ENCODE measurements around the gene GLO1.
"Not testable (repeated sequence)": the region's sequence is repeated elsewhere in the genome, so short reads cannot be mapped to it uniquely, and the experiment has no call there.

Gene GLO1

DNA sequence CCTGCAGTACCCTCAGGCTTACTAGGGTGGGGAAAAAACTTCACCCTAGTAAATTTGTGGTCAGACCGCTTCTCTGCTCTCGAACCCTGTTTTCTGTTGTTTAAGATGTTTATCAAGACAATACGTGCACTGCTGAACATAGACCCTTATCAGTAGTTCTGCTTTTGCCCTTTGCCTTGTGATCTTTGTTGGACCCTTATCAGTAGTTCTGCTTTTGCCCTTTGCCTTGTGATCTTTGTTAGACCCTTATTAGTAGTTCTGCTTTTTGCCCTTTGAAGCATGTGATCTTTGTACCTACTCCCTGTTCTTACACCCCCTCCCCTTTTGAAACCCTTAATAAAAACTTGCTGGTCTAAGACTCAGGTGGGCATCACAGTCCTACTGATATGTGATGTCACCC lies 3.2 kb downstream of the GLO1 start:
- DNase-seq (ENCODE audit: low spot score in 2 of 2); H3K27me3 Mint-ChIP-seq; H3K4me3 Mint-ChIP-seq; H3K9me3 Mint-ChIP-seq; H3K36me3 Mint-ChIP-seq (ENCODE audit: insufficient read depth); ATAC-seq (replicated peaks; ENCODE audit: extremely low read depth, poor library complexity, severe bottlenecking): not testable (repeated sequence)
- Mint-ChIP-seq H3K27ac (ENCODE audit: low read depth) (peak overlapping the region; percentile 73), H3K4me1 (peaks cover 37% of the 10 kb centered on the region)

GRCh38 chr6:38697846-38698245 lies 5.1 kb downstream of the GLO1 start:
- H3K4me1 Mint-ChIP-seq: peaks cover 49% of the 10 kb centered on the region
- no peak overlapping the region for H3K4me3 Mint-ChIP-seq
- peaks cover 8% of the 10 kb centered on the region for H3K9me3 Mint-ChIP-seq
- DNase-seq (ENCODE audit: low spot score in 2 of 2) (no peak), ATAC-seq (replicated peaks; ENCODE audit: extremely low read depth, poor library complexity, severe bottlenecking) (no peak)
- no peaks in the 10 kb centered on the region for H3K27me3 Mint-ChIP-seq
- peaks cover 6% of the 10 kb centered on the region for H3K36me3 Mint-ChIP-seq (ENCODE audit: insufficient read depth)
- no peak overlapping the region for H3K27ac Mint-ChIP-seq (ENCODE audit: low read depth)

- H3K4me1 Mint-ChIP-seq: peaks cover 38% of the 10 kb centered on the region
- DNase-seq (ENCODE audit: low spot score in 2 of 2): no peak
- no peak overlapping the region for H3K4me3 Mint-ChIP-seq
- H3K36me3 Mint-ChIP-seq (ENCODE audit: insufficient read depth): peaks cover 3% of the 10 kb centered on the region
- no peaks in the 10 kb centered on the region for H3K27me3 Mint-ChIP-seq
- peak overlapping the region; percentile 23 for H3K27ac Mint-ChIP-seq (ENCODE audit: low read depth)
- ATAC-seq (replicated peaks; ENCODE audit: extremely low read depth, poor library complexity, severe bottlenecking): no peak
- H3K9me3 Mint-ChIP-seq: peaks cover 8% of the 10 kb centered on the region
Measured at GRCh38 chr6:38696345-38696744, 6.6 kb downstream of the GLO1 start.

- DNase-seq (ENCODE audit: low spot score in 2 of 2) (no peak), ATAC-seq (replicated peaks; ENCODE audit: extremely low read depth, poor library complexity, severe bottlenecking) (no peak)
- Mint-ChIP-seq H3K36me3 (ENCODE audit: insufficient read depth) (peaks cover 3% of the 10 kb centered on the region), H3K4me3 (no peak overlapping the region), H3K27ac (ENCODE audit: low read depth) (peak overlapping the region; percentile 23), H3K9me3 (peaks cover 8% of the 10 kb centered on the region), H3K27me3 (no peaks in the 10 kb centered on the region), H3K4me1 (peaks cover 38% of the 10 kb centered on the region)
Measured at GRCh38 chr6:38695933-38696332, 7.0 kb downstream of the GLO1 start.

- ATAC-seq (replicated peaks; ENCODE audit: extremely low read depth, poor library complexity, severe bottlenecking) (no peak), DNase-seq (ENCODE audit: low spot score in 2 of 2) (no peak)
- H3K4me1 Mint-ChIP-seq: peaks cover 36% of the 10 kb centered on the region
- peaks cover 8% of the 10 kb centered on the region for H3K9me3 Mint-ChIP-seq
- peaks cover 3% of the 10 kb centered on the region for H3K36me3 Mint-ChIP-seq (ENCODE audit: insufficient read depth)
- no peak overlapping the region for H3K4me3 Mint-ChIP-seq
- H3K27me3 Mint-ChIP-seq: no peaks in the 10 kb centered on the region
- peak overlapping the region; percentile 59 for H3K27ac Mint-ChIP-seq (ENCODE audit: low read depth)
Measured at GRCh38 chr6:38695227-38695900, 7.6 kb downstream of the GLO1 start.

DNA sequence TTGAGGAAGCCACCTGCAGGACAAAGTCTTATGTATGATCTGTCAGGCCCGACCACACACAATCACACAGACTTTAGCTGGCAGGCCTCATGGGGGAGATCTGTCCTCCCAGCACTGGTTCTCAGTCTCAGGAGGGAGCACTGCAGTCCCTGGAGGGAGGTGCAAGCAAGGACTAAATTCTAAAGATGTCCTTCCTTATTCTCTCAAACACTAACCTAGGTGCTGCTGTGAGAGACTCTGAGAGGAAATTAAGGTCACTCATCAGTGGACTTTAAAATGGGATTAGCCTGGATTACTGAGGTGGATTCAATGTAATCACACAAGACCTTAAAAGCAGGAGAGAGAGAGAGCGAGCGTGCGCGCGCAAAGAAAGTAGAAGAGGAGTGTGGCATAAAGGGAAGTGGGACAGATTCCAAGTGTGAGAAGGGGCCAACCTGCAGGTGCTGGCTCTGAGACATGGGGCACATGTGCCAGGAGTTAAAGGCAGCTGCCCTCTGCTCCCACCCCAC lies 14.3 kb downstream of the GLO1 start:
- Mint-ChIP-seq H3K9me3 (no peaks in the 10 kb centered on the region), H3K4me3 (no peak overlapping the region), H3K4me1 (peaks cover 18% of the 10 kb centered on the region), H3K27me3 (no peaks in the 10 kb centered on the region), H3K27ac (ENCODE audit: low read depth) (peak overlapping the region; percentile 50), H3K36me3 (ENCODE audit: insufficient read depth) (peaks cover 4% of the 10 kb centered on the region)
- DNase-seq (ENCODE audit: low spot score in 2 of 2) (no peak), ATAC-seq (replicated peaks; ENCODE audit: extremely low read depth, poor library complexity, severe bottlenecking) (no peak)

DNA sequence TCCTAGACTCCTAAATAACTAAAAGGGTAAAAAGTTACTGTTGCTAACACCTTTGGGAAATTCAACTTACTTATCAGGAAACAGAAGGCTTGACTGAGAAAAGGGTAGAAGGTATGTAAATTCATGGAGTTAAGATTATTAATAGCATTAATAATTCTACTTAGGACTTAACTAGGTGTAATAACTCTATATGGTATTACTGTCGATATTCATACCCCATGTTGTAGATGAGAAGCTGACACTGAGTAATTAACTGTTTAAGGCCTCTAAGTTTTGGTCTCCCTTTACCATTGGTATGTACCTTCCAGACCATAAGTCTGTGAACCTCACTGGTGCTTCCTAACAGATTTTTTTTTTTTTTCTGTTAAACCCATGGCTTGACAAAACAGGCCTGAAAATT lies 15.4 kb downstream of the GLO1 start:
- Mint-ChIP-seq H3K9me3 (no peaks in the 10 kb centered on the region), H3K27me3 (no peaks in the 10 kb centered on the region), H3K36me3 (ENCODE audit: insufficient read depth) (peaks cover 6% of the 10 kb centered on the region), H3K4me3 (no peak overlapping the region), H3K4me1 (peaks cover 13% of the 10 kb centered on the region), H3K27ac (ENCODE audit: low read depth) (peak overlapping the region; percentile 6)
- ATAC-seq (replicated peaks; ENCODE audit: extremely low read depth, poor library complexity, severe bottlenecking): no peak
- DNase-seq (ENCODE audit: low spot score in 2 of 2): no peak

GRCh38 chr6:38687043-38687353 lies 15.9 kb downstream of the GLO1 start:
- H3K9me3 Mint-ChIP-seq: no peaks in the 10 kb centered on the region
- no peak overlapping the region for H3K4me3 Mint-ChIP-seq
- H3K27me3 Mint-ChIP-seq: no peaks in the 10 kb centered on the region
- DNase-seq (ENCODE audit: low spot score in 2 of 2): no peak
- peaks cover 6% of the 10 kb centered on the region for H3K36me3 Mint-ChIP-seq (ENCODE audit: insufficient read depth)
- H3K27ac Mint-ChIP-seq (ENCODE audit: low read depth): peak overlapping the region; percentile 6
- peaks cover 13% of the 10 kb centered on the region for H3K4me1 Mint-ChIP-seq
- no peak for ATAC-seq (replicated peaks; ENCODE audit: extremely low read depth, poor library complexity, severe bottlenecking)

DNA sequence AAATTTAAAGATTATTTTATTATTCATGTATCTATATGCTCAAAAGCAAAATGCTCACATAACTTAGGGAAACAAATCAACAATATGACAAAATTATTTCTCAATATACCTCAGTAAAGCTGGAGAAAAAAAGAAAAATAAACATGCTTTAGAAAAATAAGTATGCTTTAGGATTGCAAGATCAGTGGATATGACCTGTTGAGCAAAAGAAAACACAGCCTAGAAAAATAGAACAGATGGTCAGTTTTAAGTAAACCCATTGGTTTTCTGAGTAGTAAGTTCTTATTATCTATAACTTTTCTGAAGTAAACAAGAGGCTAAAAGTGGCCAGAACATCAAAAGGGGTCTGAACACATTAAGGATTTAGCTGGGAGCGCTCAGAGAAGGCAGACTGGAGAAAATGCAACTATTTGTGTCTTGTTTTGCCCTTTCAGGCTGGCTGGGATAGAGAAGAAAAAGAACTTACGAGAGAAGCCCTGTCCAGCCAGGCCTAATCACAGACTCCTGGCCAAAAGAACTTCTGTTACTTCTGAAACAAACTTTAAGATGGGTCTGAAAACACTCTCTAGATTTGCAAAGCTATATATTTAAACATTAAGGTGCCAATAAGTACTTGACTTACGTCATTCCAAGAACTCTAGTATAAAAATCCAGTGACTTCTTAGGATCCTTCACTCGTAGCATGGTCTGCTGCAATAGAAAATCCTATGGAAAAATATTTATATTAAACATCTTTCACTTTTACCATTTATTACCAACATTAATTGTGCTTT lies 16.5 kb downstream of the GLO1 start:
- DNase-seq (ENCODE audit: low spot score in 2 of 2) (no peak), ATAC-seq (replicated peaks; ENCODE audit: extremely low read depth, poor library complexity, severe bottlenecking) (no peak)
- peaks cover 13% of the 10 kb centered on the region for H3K4me1 Mint-ChIP-seq
- H3K36me3 Mint-ChIP-seq (ENCODE audit: insufficient read depth): peaks cover 6% of the 10 kb centered on the region
- no peaks in the 10 kb centered on the region for H3K9me3 Mint-ChIP-seq
- H3K4me3 Mint-ChIP-seq: no peak overlapping the region
- H3K27me3 Mint-ChIP-seq: no peaks in the 10 kb centered on the region
- no peak overlapping the region for H3K27ac Mint-ChIP-seq (ENCODE audit: low read depth)

DNA sequence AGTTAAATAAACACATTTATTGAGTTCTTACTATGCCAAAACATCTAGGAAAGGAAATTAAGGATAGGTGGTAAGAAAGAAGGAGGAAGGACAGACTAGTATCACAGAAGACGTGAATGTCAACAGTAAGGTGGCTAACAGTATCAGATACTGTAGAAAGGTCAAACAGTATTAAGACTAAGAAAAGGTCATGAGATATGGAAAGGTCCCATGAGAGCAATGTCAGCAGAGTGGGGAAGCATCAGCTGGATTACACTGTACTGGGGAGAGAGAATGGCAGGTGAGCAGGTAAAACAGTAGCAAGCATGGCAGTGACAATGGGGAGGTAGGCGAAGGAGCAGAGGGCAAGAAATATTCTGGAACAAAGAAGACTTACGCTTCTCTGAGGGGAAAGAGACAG lies 18.0 kb downstream of the GLO1 start:
- no peak overlapping the region for H3K27ac Mint-ChIP-seq (ENCODE audit: low read depth)
- peaks cover 6% of the 10 kb centered on the region for H3K36me3 Mint-ChIP-seq (ENCODE audit: insufficient read depth)
- no peak overlapping the region for H3K4me3 Mint-ChIP-seq
- H3K9me3 Mint-ChIP-seq: no peaks in the 10 kb centered on the region
- ATAC-seq (replicated peaks; ENCODE audit: extremely low read depth, poor library complexity, severe bottlenecking) (no peak), DNase-seq (ENCODE audit: low spot score in 2 of 2) (no peak)
- H3K4me1 Mint-ChIP-seq: peaks cover 13% of the 10 kb centered on the region
- no peaks in the 10 kb centered on the region for H3K27me3 Mint-ChIP-seq

GRCh38 chr6:38684237-38684636 lies 18.7 kb downstream of the GLO1 start:
- Mint-ChIP-seq H3K36me3 (ENCODE audit: insufficient read depth) (peaks cover 4% of the 10 kb centered on the region), H3K27me3 (no peaks in the 10 kb centered on the region), H3K9me3 (no peaks in the 10 kb centered on the region), H3K4me3 (no peak overlapping the region), H3K27ac (ENCODE audit: low read depth) (no peak overlapping the region), H3K4me1 (peaks cover 13% of the 10 kb centered on the region)
- ATAC-seq (replicated peaks; ENCODE audit: extremely low read depth, poor library complexity, severe bottlenecking): no peak
- no peak for DNase-seq (ENCODE audit: low spot score in 2 of 2)

DNA sequence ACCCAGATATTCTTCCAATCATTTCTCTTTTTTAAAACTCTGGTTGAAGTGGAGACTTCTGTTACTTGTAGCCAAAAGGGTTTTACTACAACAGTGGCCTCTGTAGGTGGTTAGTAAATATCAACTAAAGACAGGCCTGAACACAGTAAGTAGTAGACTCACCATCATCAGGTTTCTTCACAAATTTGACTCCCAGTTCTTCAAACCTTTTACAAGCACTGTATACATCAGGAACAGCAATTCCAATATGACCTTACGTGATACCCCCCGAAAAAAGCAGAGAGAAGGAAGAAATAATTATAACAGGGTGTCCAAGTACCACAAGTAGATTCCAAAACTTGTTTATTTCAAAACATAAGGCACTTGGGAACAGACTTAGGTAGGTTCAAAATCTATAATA lies 21.1 kb downstream of the GLO1 start:
- Mint-ChIP-seq H3K36me3 (ENCODE audit: insufficient read depth) (peaks cover 8% of the 10 kb centered on the region), H3K4me1 (no peaks in the 10 kb centered on the region), H3K4me3 (no peak overlapping the region), H3K27me3 (no peaks in the 10 kb centered on the region), H3K9me3 (no peaks in the 10 kb centered on the region), H3K27ac (ENCODE audit: low read depth) (no peak overlapping the region)
- DNase-seq (ENCODE audit: low spot score in 2 of 2): no peak
- ATAC-seq (replicated peaks; ENCODE audit: extremely low read depth, poor library complexity, severe bottlenecking): no peak

GRCh38 chr6:38679668-38680067 lies 23.3 kb downstream of the GLO1 start:
- Mint-ChIP-seq H3K4me3 (no peak overlapping the region), H3K9me3 (no peaks in the 10 kb centered on the region), H3K27ac (ENCODE audit: low read depth) (no peak overlapping the region), H3K36me3 (ENCODE audit: insufficient read depth) (peaks cover 11% of the 10 kb centered on the region), H3K4me1 (no peaks in the 10 kb centered on the region), H3K27me3 (no peaks in the 10 kb centered on the region)
- ATAC-seq (replicated peaks; ENCODE audit: extremely low read depth, poor library complexity, severe bottlenecking) (no peak), DNase-seq (ENCODE audit: low spot score in 2 of 2) (no peak)

Data from central memory CD8-positive, alpha-beta T cell (primary cell).